HG02678 (cell line): ENCODE results near the gene MED29.
"Not testable (repeated sequence)": the region's sequence is repeated elsewhere in the genome, so short reads cannot be mapped to it uniquely, and the experiment has no call there.

Experiments used
- ATAC-seq: cut with Tn5 transposase; IDR thresholded peaks from one replicate; pipeline ENCODE4 v1.9.1; 2021; ENCODE audit warnings: mild to moderate bottlenecking, moderate library complexity; ENCODE audit not compliant: unreplicated experiment

Gene MED29

GRCh38 chr19:39369200-39369599 is 22.0 kb upstream of the MED29 start:
- ATAC-seq, result no peak

- ATAC-seq, result no peak
Measured at GRCh38 chr19:39370735-39371134, 20.4 kb upstream of the MED29 start.

GRCh38 chr19:39372047-39372802 is 19.0 kb upstream of the MED29 start:
- no peak for ATAC-seq

GRCh38 chr19:39372941-39373340 is 18.2 kb upstream of the MED29 start:
- ATAC-seq, result no peak

DNA sequence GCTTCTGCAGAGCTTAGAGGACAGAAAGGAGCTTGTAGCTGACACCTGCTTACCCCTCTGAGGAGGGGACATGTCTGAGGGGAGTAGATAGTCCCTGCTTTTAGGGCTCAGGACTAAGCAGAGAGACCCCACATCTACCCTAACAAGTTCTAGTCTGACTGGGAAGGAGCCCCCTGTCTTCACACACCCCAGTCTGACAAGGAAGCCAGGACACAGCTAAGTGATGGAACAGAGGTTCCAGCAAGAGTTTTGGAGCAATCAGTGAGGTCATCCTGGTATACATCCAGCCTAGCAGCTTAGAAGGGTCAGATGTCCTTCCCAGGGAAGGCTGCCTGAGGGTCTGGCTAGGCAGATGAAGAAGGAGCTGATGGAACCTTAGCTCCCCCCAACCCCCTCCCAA is 15.2 kb upstream of the MED29 start:
- no peak for ATAC-seq

DNA sequence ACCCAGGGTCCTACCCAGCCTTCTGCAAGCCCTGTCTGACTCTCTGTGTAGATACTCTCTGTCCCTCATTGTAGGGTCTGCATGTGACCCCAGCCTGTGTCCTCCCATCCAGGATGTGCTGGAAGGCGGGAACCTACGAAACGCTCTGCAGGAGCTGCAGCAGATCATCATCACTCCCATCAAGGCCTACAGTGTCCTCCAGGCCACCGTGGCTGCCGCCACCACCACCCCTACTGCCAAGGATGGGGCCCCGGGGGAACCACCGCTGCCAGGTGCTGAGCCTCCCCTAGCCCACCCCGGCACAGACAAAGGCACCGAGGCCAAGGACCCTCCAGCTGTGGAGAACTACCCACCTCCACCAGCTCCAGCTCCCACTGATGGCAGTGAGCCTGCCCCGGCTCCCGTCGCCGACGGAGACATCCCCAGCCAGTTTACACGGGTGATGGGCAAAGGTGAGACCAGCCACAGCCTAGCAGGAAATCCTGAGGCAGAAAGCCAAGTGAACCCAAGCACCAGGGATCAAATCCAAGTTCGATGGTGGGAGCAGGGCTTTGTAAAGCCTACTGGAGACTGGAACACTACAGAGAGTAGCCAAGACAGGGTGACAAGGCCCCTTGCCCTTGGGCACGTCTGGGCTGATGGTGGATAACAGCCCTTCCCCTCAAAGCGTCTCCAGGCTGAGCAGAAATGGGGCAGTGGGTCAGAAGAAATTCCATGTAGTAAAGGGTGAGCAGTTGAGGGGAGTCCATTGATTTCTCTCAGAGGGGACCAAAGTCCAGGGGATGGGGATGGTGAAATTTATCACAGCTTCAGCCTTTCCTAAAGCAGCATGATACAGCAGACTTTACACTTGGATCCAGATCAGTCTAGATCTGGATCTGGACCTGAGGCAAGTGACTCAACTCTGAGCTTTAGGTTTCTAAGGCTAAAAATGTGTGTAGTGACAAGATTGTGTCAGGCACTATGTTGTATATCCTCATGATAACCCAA is 13.5 kb upstream of the MED29 start:
- no peak for ATAC-seq

- not testable (repeated sequence) for ATAC-seq
Measured at GRCh38 chr19:39379366-39379765, 11.8 kb upstream of the MED29 start.

GRCh38 chr19:39379865-39380396 is 11.2 kb upstream of the MED29 start:
- no peak for ATAC-seq

GRCh38 chr19:39380521-39381502 is 10.4 kb upstream of the MED29 start:
- no peak for ATAC-seq

GRCh38 chr19:39381910-39382611 is 9.1 kb upstream of the MED29 start:
- ATAC-seq, result no peak

DNA sequence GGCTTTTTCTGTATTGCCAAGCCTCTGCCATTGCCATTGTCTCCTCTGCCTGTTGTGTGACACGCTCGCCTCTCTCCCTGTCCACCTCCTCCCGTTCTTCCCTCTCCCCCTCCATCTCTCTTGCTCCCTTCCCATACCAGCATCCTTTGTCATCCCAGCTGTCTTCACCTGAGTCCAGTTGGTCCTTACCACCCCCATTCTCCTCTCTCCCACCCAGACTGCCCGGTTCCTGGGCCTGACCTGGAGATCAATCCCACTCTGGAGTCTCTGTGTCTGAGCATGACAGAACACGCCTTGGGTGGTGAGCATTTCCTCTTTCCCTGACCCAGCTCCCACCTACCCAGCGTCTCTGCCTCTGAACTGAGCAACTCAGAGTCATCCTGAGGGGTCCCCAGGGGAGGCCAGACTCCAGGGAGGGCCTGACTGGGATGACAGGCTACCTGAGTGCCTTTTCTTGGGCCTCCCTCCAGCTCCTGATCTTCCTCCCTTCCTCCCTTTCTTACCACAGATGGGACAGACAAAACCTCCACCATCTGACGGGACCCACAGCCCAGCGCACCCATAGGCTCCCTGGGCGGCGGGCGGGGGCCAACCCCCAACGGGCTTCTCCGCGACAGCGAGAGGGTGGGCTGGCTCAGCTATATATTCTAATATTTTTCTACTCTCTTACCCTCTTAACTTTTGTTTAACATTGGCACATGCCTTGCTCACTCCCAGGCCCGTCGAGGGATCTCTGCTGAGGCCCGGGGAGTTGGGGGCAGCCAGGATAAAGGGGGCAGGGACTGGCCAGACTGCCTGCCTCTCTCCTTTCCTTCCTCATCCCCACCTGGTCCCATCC is 8.0 kb upstream of the MED29 start:
- no peak for ATAC-seq

DNA sequence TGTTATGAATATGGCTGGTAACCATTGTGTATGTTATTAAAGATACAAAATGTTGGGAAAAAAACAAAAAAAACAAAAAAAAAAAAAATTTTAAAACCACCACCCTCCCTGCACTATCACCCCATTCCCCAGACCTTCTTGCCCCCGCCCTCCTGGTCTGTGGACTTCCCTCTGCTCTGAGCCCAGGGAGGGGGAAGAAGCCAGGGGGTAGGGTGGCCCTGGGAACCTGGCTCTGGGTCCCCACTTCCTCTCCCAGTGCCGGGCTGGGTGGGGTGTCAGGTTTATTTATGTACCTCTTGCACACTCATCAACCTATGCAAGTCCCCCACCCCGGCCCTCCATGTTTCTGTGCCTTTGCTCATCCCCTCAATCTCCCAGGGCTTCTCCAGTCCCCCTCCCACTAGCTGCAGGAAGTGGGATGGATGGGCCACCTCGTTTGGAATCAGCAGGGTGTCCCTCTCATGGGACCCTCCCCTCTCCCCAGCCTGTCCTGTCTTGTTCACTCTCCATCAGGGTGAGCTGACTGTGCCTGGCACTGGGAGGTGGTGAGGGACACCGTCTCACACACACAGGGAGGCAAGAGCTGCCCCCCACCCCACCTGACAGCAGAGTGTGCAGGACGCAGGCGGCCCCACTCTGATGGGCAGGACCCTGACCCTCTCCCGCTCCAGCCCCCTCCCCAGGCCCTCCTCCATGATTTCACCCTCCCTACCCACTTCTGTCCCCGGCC is 6.2 kb upstream of the MED29 start:
- no peak for ATAC-seq

DNA sequence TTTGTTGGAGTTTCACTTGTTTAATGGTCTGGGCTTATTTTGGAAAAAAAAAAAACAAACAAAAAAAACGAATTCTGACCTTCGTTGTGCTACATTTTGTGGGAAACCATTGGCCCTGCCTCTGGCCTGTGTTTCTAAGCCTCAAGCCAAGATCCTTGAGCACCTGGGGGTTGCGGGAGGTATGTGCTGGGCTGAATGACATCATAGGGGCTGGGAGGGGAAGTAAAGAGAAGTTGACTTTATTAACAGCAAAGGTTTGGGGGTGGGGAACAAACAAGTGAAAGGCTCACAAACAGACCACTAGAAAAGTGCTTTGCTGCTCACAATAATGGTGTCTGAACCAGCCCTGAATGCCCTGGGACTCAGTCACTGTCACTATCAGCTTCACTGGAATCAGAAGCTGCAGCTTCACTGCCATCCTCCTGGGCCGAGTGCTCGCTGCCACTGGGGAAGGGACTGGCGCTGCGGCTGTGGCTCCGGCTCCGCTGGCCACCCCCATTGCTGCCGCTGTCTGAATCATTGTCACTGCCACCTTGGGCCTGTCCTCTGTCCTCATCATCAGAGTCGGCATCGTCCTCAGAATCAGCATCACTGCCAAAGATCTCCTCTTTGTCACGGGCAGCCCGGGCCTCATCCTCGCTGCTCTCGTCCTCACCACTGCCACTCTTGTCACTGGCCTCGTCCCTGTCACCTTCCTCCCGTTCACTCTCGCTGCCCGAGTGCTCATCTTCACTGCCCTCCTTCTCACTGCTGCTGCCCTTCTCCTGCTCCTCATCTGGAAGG is 5.4 kb upstream of the MED29 start:
- no peak for ATAC-seq

- ATAC-seq, result no peak
Measured at GRCh38 chr19:39386557-39386956, 4.6 kb upstream of the MED29 start.

DNA sequence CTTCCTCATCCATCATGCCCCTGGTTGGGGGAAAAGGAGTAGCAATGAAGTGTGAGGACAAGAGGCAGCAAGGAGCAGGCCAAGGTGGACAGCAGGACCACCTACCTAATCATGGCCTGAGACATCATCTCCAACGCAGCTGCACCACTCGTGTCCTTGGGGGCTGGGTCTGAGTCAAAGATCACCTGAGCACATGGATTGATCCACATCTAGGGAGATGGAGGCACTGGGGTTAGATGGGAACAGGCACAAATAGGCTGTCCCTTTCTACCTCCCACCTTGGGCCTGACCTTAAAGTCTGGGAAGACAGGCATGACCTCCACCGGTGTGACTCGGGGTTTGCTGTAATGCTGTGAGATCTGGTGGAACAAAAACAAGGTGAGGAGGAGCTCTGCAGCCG is 2.5 kb upstream of the MED29 start:
- ATAC-seq, result no peak

DNA sequence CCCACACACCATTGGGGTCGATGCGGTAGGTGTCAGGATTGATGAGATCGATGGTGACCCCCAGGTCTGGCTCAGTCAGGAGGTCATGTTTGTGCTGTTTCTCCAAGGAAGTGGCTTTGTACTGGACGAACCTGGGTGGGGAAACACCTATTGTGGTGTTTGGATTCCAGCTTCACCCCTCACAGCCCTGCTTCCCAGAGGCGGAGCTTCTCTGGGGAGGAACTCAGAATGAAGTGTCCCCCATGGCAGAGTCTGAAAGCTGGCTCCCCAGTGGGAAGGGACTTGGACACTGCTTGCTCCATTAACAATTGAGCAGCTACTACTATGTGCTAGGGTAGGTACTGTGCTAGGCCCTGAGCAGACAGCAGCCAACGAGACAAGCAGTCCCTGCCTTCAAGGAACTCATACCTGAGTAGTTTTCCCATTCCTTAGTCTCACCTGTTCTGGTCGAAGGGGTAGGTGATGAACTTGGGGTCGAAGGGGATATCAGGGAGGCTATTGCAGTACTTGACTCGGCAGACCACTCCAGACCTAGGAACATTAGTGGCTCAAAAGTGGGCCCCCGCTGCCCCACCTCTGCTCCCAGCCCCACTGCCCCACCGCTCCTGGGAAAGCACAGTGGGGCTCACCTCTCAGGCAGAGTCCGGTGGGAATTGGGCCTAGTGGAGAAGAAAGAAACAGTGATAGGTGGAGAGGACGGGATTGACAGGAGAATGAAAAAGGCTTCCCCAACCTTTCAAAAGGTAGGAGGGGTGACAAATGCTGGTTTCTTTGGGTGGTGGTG is 1.4 kb upstream of the MED29 start:
- ATAC-seq, result no peak

DNA sequence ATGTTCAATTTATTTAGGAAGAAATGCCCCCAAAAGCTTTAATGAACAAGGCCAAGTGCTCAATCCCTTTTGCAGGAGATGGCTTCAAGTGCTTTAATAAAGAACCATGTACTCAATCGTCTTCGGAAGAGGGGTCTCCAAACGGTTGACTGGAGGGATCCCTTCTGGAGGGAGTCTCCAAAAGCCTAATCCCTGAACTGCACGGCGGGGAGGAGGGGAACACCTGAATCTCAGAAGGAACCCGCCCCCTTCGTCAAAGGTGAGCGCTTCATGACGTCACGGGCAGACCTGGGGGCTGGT is 777 bp upstream of the MED29 start:
- no peak for ATAC-seq
